ENCODE results near the gene KCNQ2.

The KCNQ2 gene

GRCh38 chr20:63367446-63368055 is 104.9 kb downstream of the KCNQ2 start:
- in situ Hi-C loops (cut with MboI; ENCODE audit: low sequenced_read_pairs, unreplicated experiment) = no loop called here
- TF ChIP-seq CTCF (IDR thresholded peaks at IDR 0.05; ENCODE audit: borderline replicate concordance, control extremely low read depth, extremely low read depth, insufficient read depth, missing control alignments) = no peak
- no peak for DNase-seq (ENCODE audit: low spot score)

DNA sequence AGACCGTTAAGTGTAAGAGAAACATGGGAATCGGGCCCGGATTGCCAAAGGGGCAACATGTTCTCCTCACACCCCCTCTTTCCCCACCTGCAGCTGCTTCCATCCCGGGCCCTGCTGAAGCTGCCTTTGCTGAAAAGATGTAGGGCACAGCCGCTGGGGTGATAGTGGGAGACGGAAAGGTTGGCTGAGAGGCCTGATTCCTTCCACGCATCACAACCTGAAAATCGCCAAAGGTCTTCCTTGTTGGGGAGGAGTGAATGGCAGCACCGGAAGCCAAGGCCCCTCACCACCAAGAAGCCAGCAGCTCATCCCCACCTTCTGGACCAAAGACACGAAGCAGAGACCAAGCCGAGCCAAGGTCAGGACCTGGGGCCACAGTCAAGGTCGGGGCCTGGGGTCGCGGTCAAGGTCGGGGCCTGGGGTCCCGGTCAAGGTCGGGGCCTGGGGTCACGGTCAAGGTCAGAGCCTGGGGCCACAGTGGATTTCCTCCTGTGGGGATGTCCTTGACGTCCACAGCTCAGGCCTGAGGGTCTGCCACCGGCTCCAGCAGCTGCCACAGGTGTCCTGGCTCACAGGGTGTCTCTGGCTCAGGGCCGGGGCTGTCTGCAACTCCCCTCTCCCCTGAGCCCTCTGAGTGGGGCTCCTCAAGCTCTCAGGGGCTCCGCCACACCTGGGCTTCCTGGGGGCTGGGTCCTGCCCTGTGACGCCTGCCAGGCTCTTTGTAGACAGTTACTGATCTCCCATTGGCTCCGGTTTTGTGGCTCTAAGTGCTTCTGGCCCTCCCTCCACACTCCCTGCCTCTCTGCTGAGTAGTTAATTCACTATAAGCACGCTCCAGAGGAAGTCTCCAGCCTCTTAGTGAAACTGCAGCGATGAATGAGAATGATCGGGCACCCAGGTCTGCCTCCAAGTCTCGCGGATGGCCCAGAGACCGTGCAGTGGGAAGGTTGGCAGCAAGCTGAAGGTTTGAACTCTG is 105.8 kb downstream of the KCNQ2 start:
- in situ Hi-C loops (cut with MboI; ENCODE audit: low sequenced_read_pairs, unreplicated experiment) = no loop called here
- no peak for TF ChIP-seq CTCF (IDR thresholded peaks at IDR 0.05; ENCODE audit: borderline replicate concordance, control extremely low read depth, extremely low read depth, insufficient read depth, missing control alignments)
- DNase-seq (ENCODE audit: low spot score) = no peak

DNA sequence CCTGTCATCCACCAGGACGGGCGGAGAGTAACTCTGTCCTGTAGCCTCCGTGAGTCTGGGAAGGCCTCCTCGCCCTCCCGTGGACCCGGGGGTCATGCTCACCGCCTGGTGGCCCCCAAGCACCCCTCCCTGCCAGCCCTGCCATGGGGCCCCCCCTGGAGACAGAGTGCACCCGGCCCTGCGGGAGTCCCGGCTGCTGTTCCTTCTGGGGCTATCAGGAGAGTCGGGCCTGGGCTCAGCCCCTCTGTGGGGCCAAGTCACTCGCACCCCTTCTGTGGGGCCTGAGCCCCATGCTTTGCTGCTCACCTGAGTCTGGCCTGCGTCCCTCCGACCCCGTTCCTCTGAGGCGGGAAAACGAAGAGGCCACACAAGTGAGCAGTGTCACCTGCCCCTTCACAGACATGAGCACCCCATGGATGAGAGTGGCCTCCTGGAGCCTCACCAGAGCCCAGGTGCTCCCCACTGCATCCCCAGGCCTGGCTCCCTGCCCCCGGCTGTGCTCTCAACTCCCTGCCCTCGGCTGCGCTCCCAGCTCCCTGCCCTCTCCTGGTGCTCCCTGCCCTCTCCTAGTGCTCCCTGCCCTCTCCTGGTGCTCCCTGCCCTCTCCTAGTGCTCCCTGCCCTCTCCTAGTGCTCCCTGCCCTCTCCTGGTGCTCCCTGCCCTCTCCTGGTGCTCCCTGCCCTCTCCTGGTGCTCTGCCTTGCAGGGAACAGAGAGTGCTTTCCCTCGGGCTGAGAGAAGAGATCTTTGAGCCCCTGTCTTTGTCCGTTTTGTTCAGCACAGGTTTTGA is 106.7 kb downstream of the KCNQ2 start:
- DNase-seq (ENCODE audit: low spot score) = no peak
- in situ Hi-C loops (cut with MboI; ENCODE audit: low sequenced_read_pairs, unreplicated experiment) = no loop called here
- no peak for TF ChIP-seq CTCF (IDR thresholded peaks at IDR 0.05; ENCODE audit: borderline replicate concordance, control extremely low read depth, extremely low read depth, insufficient read depth, missing control alignments)

DNA sequence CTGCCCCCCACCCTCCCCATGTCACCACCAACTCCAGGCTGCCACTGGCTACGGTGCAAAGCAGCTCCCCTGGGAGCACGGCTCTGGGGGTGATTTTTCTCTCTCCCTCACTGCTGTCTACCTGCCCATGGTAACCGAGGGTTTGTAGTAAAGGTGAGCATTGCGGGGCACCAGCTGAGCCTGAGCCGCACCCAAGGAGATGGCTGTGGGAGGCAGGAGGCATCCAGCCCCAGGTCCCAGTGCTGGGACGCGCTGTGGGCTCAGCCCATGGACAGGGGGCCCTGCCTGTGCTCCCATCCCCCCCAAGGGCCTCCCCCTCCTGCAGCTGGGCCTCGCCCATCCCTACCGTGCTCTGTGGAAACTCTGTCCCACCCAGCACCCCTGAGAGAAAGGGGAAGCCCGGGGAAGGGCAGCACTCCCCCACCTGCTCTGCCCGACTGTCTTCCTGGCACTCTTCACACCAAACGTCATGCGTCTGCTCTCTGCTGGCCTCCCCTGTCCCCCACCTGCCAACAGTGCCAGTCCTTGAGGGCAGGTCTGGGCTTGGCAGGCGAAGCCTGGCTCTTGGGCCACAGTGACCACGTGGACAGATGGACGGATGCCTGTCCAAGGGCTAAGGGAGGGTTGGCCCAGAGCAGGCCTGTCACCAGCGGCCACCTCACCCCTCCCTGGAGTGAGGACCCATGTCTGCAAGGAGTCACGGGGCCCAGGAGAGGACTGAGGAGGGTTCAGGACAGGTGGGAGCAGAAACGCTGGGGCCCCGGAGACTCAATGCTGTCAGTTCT is 107.5 kb downstream of the KCNQ2 start:
- in situ Hi-C loops (cut with MboI; ENCODE audit: low sequenced_read_pairs, unreplicated experiment) = no loop called here
- DNase-seq (ENCODE audit: low spot score) = no peak
- TF ChIP-seq CTCF (IDR thresholded peaks at IDR 0.05; ENCODE audit: borderline replicate concordance, control extremely low read depth, extremely low read depth, insufficient read depth, missing control alignments) = no peak

DNA sequence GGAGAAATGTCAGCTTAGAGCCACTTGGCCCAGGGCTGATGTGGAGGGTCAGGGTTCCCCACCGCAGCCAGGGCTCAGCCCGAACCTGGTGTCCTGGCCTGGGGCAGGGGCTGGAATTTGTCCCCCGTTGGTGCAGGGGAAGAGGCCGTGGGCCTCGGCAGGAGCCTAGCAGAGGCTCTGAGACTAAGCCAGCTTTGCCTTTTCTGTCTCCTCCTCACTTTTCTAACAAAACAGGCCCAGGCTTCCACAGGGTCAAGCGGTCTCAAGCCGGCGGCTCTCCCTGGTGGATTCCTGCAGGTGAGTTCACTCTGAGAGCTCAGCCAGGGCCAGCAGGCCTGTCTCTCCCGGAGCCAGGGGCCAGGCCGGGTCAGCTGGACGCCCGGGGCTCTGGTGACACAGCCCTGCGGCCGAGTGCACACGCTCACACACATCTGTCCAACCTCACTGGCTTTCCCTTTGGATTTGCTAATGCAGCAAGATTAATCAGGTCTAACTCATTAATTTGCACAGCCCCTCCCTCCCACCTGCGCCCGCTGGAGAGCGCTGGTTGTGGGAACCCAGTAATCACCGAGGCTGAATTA is 108.4 kb downstream of the KCNQ2 start:
- TF ChIP-seq CTCF (IDR thresholded peaks at IDR 0.05; ENCODE audit: borderline replicate concordance, control extremely low read depth, extremely low read depth, insufficient read depth, missing control alignments) = no peak
- in situ Hi-C loops (cut with MboI; ENCODE audit: low sequenced_read_pairs, unreplicated experiment) = no loop called here
- no peak for DNase-seq (ENCODE audit: low spot score)

Measured in GM13976 (cell line).